ENCODE data around the gene ZFYVE27.
A peak's percentile ranks its signal among the peaks of the same experiment; 100 is the strongest.

The ZFYVE27 gene

GRCh38 chr10:97715259-97715874 lies 21.6 kb upstream of the ZFYVE27 start:
- DNase-seq (ENCODE audit: low read depth): no peak

GRCh38 chr10:97717627-97718026 lies 19.3 kb upstream of the ZFYVE27 start:
- DNase-seq (ENCODE audit: low read depth): no peak

- DNase-seq (ENCODE audit: low read depth): no peak
Measured at GRCh38 chr10:97718178-97718577, 18.8 kb upstream of the ZFYVE27 start.

GRCh38 chr10:97718659-97719142 lies 18.2 kb upstream of the ZFYVE27 start:
- DNase-seq (ENCODE audit: low read depth): no peak

- no peak for DNase-seq (ENCODE audit: low read depth)
Measured at GRCh38 chr10:97719602-97720001, 17.3 kb upstream of the ZFYVE27 start.

- DNase-seq (ENCODE audit: low read depth): no peak
Measured at GRCh38 chr10:97721871-97722780, 14.8 kb upstream of the ZFYVE27 start.

GRCh38 chr10:97723001-97723400 lies 13.9 kb upstream of the ZFYVE27 start:
- no peak for DNase-seq (ENCODE audit: low read depth)

- DNase-seq (ENCODE audit: low read depth): no peak
Measured at GRCh38 chr10:97724341-97724941, 12.5 kb upstream of the ZFYVE27 start.

- DNase-seq (ENCODE audit: low read depth): no peak
Measured at GRCh38 chr10:97726636-97727178, 10.2 kb upstream of the ZFYVE27 start.

- no peak for DNase-seq (ENCODE audit: low read depth)
Measured at GRCh38 chr10:97729014-97729413, 7.9 kb upstream of the ZFYVE27 start.

GRCh38 chr10:97731346-97732051 lies 5.4 kb upstream of the ZFYVE27 start:
- peak; percentile 27 for DNase-seq (ENCODE audit: low read depth)

- DNase-seq (ENCODE audit: low read depth): no peak
Measured at GRCh38 chr10:97732052-97732359, 4.9 kb upstream of the ZFYVE27 start.

- DNase-seq (ENCODE audit: low read depth): no peak
Measured at GRCh38 chr10:97733256-97733655, 3.7 kb upstream of the ZFYVE27 start.

GRCh38 chr10:97734021-97734420 lies 2.9 kb upstream of the ZFYVE27 start:
- DNase-seq (ENCODE audit: low read depth): no peak

- DNase-seq (ENCODE audit: low read depth): no peak
Measured at GRCh38 chr10:97736403-97736901, 476 bp upstream of the ZFYVE27 start.

GRCh38 chr10:97737770-97738265 lies 890 bp downstream of the ZFYVE27 start:
- DNase-seq (ENCODE audit: low read depth): no peak

- no peak for DNase-seq (ENCODE audit: low read depth)
Measured at GRCh38 chr10:97738616-97739015, 1.7 kb downstream of the ZFYVE27 start.

- no peak for DNase-seq (ENCODE audit: low read depth)
Measured at GRCh38 chr10:97740613-97741012, 3.7 kb downstream of the ZFYVE27 start.

- DNase-seq (ENCODE audit: low read depth): no peak
Measured at GRCh38 chr10:97743169-97743943, 6.4 kb downstream of the ZFYVE27 start.

- DNase-seq (ENCODE audit: low read depth): no peak
Measured at GRCh38 chr10:97744405-97745035, 7.6 kb downstream of the ZFYVE27 start.

All from stimulated activated CD8-positive, alpha-beta memory T cell treated with anti-CD3 and anti-CD28 coated beads, Interleukin-4, amount 100 ng/mL, for 24 hours (primary cell).